Duodenal mucosa (tissue), 2 donors: ENCODE data around the gene IL7R.

ENCODE experiments used
- H3K27ac ChIP-seq: one replicate; pipeline ENCODE4 v1.7.0; 2013; ENCODE audit warnings: low read depth, low read length
- H3K27me3 ChIP-seq, 2 donors: one replicate each; pipeline ENCODE4 v1.7.0; 2013; ENCODE audit warnings: low read length in 2 of 2, control low read depth in 1 of 2; ENCODE audit not compliant: insufficient read depth in 2 of 2, control insufficient read depth in 1 of 2
- H3K36me3 ChIP-seq, 2 donors: one replicate each; pipeline ENCODE4 v1.7.0; 2013; ENCODE audit warnings: low read length in 2 of 2, control low read depth in 1 of 2; ENCODE audit not compliant: insufficient read depth in 2 of 2, control insufficient read depth in 1 of 2
- H3K4me1 ChIP-seq, 2 donors: one replicate each; pipeline ENCODE4 v1.7.0; 2013; ENCODE audit warnings: low read length in 2 of 2, control low read depth in 1 of 2; ENCODE audit not compliant: insufficient read depth in 2 of 2, control insufficient read depth in 1 of 2
- H3K4me3 ChIP-seq, 2 donors: one replicate each; pipeline ENCODE4 v1.7.0; 2013; ENCODE audit warnings: low read length in 2 of 2, low read depth in 1 of 2
- H3K9ac ChIP-seq, 2 donors: one replicate each; pipeline ENCODE4 v1.7.0; 2013; ENCODE audit warnings: low read length in 2 of 2, low read depth in 1 of 2
- H3K9me3 ChIP-seq, 2 donors: one replicate each; pipeline ENCODE4 v1.7.0; 2013; ENCODE audit warnings: low read length in 2 of 2, control low read depth in 1 of 2; ENCODE audit not compliant: control insufficient read depth in 1 of 2

The IL7R gene

GRCh38 chr5:35900972-35901695 lies 44.4 kb downstream of the IL7R start:
- no peak overlapping the region for H3K9ac ChIP-seq
- no peaks in the 10 kb centered on the region for H3K27me3 ChIP-seq
- no peak overlapping the region for H3K4me3 ChIP-seq
- no peak overlapping the region for H3K27ac ChIP-seq
- H3K4me1 ChIP-seq, result no peaks in the 10 kb centered on the region
- no peaks in the 10 kb centered on the region for H3K9me3 ChIP-seq
- no peaks in the 10 kb centered on the region for H3K36me3 ChIP-seq

DNA sequence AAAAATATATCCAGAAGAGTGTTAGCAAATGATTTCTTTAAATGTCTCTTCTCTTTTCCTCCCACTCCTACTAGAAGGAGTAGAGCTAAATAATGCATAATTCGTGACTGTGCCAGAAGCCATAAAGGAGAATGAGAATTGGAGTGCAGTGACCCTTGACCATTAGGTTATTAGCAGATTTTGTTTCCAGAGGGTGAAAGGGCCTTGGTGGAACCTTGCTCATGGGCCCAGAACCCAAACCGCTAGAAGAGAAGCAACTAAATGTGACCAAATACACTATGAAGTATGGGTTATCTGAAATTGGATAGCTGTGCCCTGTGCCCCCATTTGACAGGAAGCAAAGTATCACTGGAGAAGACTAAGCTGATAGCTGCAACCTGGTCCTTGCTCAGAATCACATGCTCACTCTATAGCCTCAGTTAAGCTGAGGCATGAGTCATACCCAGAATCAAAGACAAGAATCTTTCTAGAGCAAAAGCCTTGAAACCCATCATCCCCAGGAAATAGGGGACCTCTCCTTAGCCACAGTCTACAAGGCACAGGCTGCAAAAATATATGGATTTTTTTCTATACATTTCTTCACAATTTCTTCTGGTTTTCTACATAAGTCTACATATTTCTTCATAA lies 45.5 kb downstream of the IL7R start:
- Histone ChIP-seq H3K36me3 (no peaks in the 10 kb centered on the region), H3K27ac (no peak overlapping the region), H3K4me1 (no peaks in the 10 kb centered on the region), H3K9ac (no peak overlapping the region), H3K9me3 (no peaks in the 10 kb centered on the region), H3K27me3 (no peaks in the 10 kb centered on the region), H3K4me3 (no peak overlapping the region)

DNA sequence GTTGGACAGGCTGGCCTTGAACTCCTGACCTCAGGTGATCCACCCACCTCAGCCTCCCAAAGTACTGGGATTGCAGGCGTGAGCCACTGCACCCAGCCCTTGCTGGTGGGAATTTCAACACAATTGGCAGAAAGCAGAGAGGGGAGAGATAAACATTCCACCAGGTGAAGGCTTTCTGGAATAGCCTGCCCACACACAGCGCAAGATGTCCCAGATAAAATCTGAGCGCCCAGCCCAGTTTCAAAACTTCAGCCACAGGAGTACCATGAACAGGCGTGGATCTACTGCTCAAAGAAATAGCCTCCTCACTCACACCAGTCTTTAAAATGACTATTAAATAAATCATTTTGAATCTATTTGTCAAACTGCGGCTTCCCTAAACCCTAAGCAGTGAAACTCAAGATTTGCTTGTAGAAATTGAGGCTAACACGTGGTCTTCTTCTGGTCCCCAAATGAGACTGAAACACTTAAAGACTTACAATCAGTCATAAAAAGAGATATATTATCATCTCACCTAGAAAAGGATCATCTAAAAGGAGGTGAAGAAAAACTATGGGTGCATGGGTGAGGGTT lies 47.0 kb downstream of the IL7R start:
- Histone ChIP-seq H3K9me3 (no peaks in the 10 kb centered on the region), H3K27ac (no peak overlapping the region), H3K4me3 (no peak overlapping the region), H3K27me3 (no peaks in the 10 kb centered on the region), H3K9ac (no peak overlapping the region), H3K36me3 (no peaks in the 10 kb centered on the region), H3K4me1 (no peaks in the 10 kb centered on the region)

- Histone ChIP-seq H3K4me1 (no peaks in the 10 kb centered on the region), H3K4me3 (no peak overlapping the region), H3K27me3 (no peaks in the 10 kb centered on the region), H3K27ac (no peak overlapping the region), H3K9ac (no peak overlapping the region), H3K9me3 (no peaks in the 10 kb centered on the region), H3K36me3 (no peaks in the 10 kb centered on the region)
Measured at GRCh38 chr5:35904443-35905132, 47.9 kb downstream of the IL7R start.

- Histone ChIP-seq H3K9me3 (no peaks in the 10 kb centered on the region), H3K27ac (no peak overlapping the region), H3K36me3 (no peaks in the 10 kb centered on the region), H3K4me3 (no peak overlapping the region), H3K27me3 (no peaks in the 10 kb centered on the region), H3K9ac (no peak overlapping the region), H3K4me1 (no peaks in the 10 kb centered on the region)
Measured at GRCh38 chr5:35908228-35908627, 51.5 kb downstream of the IL7R start.

DNA sequence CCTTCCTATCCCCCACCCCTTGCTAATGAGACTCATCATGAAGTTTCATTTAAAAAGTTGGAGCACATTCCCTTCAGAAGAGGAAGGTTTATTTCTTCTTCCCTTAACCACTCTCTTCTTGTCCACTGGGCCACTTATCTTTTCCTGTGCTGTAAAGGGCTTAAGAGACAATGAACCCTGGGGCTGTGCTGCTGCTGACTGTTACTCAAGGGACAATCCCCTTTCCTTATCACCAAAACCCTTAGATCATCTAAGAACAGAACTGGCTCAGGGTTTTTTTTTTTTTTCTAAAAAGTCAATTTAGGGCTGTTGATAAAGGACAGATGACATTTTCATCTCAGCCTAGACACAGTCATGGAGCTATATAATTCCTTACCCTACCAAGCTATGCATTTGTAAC lies 52.1 kb downstream of the IL7R start:
- Histone ChIP-seq H3K4me3 (no peak overlapping the region), H3K4me1 (no peaks in the 10 kb centered on the region), H3K27ac (no peak overlapping the region), H3K36me3 (no peaks in the 10 kb centered on the region), H3K27me3 (no peaks in the 10 kb centered on the region), H3K9ac (no peak overlapping the region), H3K9me3 (no peaks in the 10 kb centered on the region)

DNA sequence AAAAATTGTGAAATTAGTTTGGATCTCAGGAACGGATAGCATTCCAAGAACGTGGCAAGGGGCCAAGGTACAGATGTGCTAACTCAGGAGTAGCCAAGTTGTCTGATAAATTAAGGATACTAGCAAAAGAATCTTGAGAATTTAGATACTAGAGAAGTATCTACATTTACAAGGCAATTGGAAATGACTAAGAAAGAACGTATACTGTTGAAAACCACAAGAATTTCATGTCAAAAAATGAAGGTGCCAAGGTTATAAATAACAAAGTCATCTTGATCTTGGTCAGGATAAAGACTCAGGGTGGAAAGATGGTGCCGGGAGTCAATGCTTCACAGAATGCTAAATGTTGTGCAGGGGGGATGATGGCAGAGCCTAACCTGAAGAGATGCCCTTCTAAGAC lies 62.5 kb downstream of the IL7R start:
- no peak overlapping the region for H3K4me3 ChIP-seq
- H3K4me1 ChIP-seq, result no peaks in the 10 kb centered on the region
- H3K27me3 ChIP-seq, result no peaks in the 10 kb centered on the region
- H3K9me3 ChIP-seq, result peaks cover 0 to 7% of the 10 kb centered on the region in 2 donors
- no peak overlapping the region for H3K27ac ChIP-seq
- no peaks in the 10 kb centered on the region for H3K36me3 ChIP-seq
- no peak overlapping the region for H3K9ac ChIP-seq

DNA sequence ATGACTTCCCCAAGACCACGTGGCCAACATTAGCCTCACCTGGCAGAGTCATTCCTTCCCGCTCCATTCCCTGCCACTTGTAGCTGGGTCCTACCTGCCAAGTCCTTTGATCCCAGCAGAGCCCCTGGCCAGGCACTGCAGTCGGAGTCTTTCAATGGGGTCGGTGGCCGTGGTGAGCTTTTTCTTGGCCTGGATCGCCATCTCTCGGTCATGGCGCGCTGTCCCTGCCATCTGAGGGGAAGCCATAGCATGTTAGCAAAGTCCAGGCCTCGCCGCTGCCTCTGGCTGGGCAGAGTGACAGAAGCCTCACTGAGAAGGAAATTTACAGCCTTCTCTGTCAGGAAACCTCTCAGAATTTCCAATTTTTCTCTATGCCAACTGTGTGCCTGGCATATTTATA lies 64.2 kb downstream of the IL7R start:
- H3K9me3 ChIP-seq, result peaks cover 0 to 7% of the 10 kb centered on the region in 2 donors
- no peak overlapping the region for H3K27ac ChIP-seq
- peaks cover 3 to 4% of the 10 kb centered on the region in 2 donors for H3K4me1 ChIP-seq
- H3K4me3 ChIP-seq, result no peak overlapping the region
- peaks cover 4 to 7% of the 10 kb centered on the region in 2 donors for H3K27me3 ChIP-seq
- H3K9ac ChIP-seq, result no peak overlapping the region
- no peaks in the 10 kb centered on the region for H3K36me3 ChIP-seq

- peaks cover 0 to 7% of the 10 kb centered on the region in 2 donors for H3K9me3 ChIP-seq
- H3K27ac ChIP-seq, result no peak overlapping the region
- no peak overlapping the region for H3K9ac ChIP-seq
- H3K36me3 ChIP-seq, result no peaks in the 10 kb centered on the region
- peaks cover 4 to 6% of the 10 kb centered on the region in 2 donors for H3K4me1 ChIP-seq
- H3K27me3 ChIP-seq, result peaks cover 4 to 7% of the 10 kb centered on the region in 2 donors
- H3K4me3 ChIP-seq, result no peak overlapping the region
Measured at GRCh38 chr5:35921930-35922329, 65.2 kb downstream of the IL7R start.

DNA sequence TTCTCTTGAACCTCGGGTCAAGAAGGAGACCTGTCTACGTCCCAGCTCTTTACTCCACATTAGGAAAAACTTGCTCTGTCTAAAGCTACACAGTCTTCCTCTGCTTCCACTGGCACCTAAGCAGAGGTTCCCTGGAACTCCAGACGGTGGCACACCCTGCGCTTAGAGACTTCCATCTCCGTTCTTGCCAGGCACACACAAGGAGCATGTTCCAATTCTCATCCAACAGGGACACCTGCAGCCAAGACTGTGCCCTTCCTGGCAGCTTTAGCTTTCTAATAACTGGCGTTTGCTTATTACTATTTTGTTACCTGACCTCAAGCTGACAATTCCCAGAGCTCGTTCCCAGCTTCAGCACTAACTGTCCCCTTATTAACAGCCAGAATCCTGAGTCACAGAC lies 65.8 kb downstream of the IL7R start:
- Histone ChIP-seq H3K27ac (no peak overlapping the region), H3K9me3 (peaks cover 0 to 7% of the 10 kb centered on the region in 2 donors), H3K4me3 (no peak overlapping the region), H3K36me3 (no peaks in the 10 kb centered on the region), H3K27me3 (peaks cover 4 to 7% of the 10 kb centered on the region in 2 donors), H3K4me1 (peaks cover 4 to 6% of the 10 kb centered on the region in 2 donors), H3K9ac (no peak overlapping the region)
